BLaER1 treated with 17β-estradiol and CSF1 and Interleukin-3, amounts not matched to agents 10 nM and 100 nM (cell line): ENCODE results near the gene AIFM2.

ENCODE experiments used
- H3K27ac ChIP-seq, 11 experiments: shearing (Covaris generic); formaldehyde crosslinking; 2 replicates each; pipeline ENCODE4 v1.8.1; 2022
- H3K27me3 ChIP-seq, 11 experiments: shearing (Covaris generic); formaldehyde crosslinking; 2 replicates each; pipeline ENCODE4 v1.8.1; 2022
- H3K36me3 ChIP-seq, 11 experiments: shearing (Covaris generic); formaldehyde crosslinking; 2 replicates each; pipeline ENCODE4 v1.8.1; 2022
- H3K4me1 ChIP-seq, 10 experiments: shearing (Covaris generic); formaldehyde crosslinking; 2 replicates each; pipeline ENCODE4 v1.8.1; 2022
- H3K4me2 ChIP-seq, 11 experiments: shearing (Covaris generic); formaldehyde crosslinking; 2 replicates each; pipeline ENCODE4 v1.8.1; 2022
- H3K4me3 ChIP-seq, 10 experiments: shearing (Covaris generic); formaldehyde crosslinking; 2 replicates each; pipeline ENCODE4 v1.8.1; 2022
- H3K9ac ChIP-seq, 11 experiments: shearing (Covaris generic); formaldehyde crosslinking; 2 replicates each; pipeline ENCODE4 v1.8.1; 2022
- H3K9me3 ChIP-seq, 11 experiments: shearing (Covaris generic); formaldehyde crosslinking; replicated peaks in 1 of 11; 2 replicates each; pipeline ENCODE4 v1.8.1; 2022
- H4K20me1 ChIP-seq, 11 experiments: shearing (Covaris generic); formaldehyde crosslinking; 2 replicates each; pipeline ENCODE4 v1.8.1; 2022
- Cebpa-rat ChIP-seq, 11 experiments: shearing (Covaris generic); IDR thresholded peaks; 2 replicates each; pipeline ENCODE4 v1.8.1; 2022

Gene AIFM2

GRCh38 chr10:70135046-70135445, 2.4 kb upstream of the AIFM2 start:
- Histone ChIP-seq H3K4me1 (peaks cover 26 to 46% (median 34%) of the 10 kb centered on the region in 10 experiments), H3K9ac (no peak overlapping the region), H4K20me1 (no peaks in the 10 kb centered on the region; a peak in 1 of 22 replicates), H3K9me3 (no peaks in the 10 kb centered on the region), H3K36me3 (peaks cover 0 to 25% (median 14%) of the 10 kb centered on the region in 11 experiments; a peak in 15 of 22 replicates), H3K27me3 (peaks cover 0 to 29% (median 25%) of the 10 kb centered on the region in 11 experiments; a peak in 17 of 22 replicates), H3K4me3 (no peak overlapping the region), H3K4me2 (no peak overlapping the region), H3K27ac (no peak overlapping the region)
- TF ChIP-seq Cebpa-rat (IDR thresholded peaks at IDR 0.05), result no peak

DNA sequence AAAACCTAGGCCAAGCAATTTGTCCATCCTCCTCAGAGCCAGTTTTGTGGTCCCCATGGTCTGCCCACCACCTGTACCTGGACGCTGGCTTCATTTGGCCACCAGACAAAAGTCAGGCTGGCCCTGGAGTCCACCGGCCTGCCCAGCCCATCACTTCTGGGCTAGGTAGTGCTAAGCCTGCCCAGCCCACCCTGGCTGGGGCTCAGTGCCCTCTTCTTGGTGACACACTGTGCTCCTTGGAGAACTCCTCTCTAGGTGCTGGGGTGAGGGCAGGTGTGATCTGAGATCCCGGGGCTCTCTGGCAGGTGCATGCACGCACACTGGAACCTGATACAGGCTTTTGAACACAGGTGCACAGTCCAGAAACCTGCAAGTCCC, 1.1 kb downstream of the AIFM2 start:
- H4K20me1 ChIP-seq, result peaks cover 0 to 19% (median 0%) of the 10 kb centered on the region in 11 experiments; a peak in 4 of 22 replicates
- peaks cover 28 to 50% (median 38%) of the 10 kb centered on the region in 10 experiments for H3K4me1 ChIP-seq
- H3K9me3 ChIP-seq, result no peaks in the 10 kb centered on the region
- peak overlapping the region; percentile 63 to 79 (median 70) for H3K4me3 ChIP-seq
- peak overlapping the region; percentile 74 to 88 (median 83); a peak in 21 of 22 replicates for H3K9ac ChIP-seq
- peak overlapping the region in 8 of 11 experiments; percentile 7 to 90 (median 82); a peak in 14 of 22 replicates for H3K27ac ChIP-seq
- peaks cover 0 to 29% (median 25%) of the 10 kb centered on the region in 11 experiments; a peak in 17 of 22 replicates for H3K27me3 ChIP-seq
- peak overlapping the region; percentile 90 to 99 (median 97) for H3K4me2 ChIP-seq
- H3K36me3 ChIP-seq, result peaks cover 0 to 14% (median 0%) of the 10 kb centered on the region in 11 experiments; a peak in 2 of 22 replicates
- TF ChIP-seq Cebpa-rat (IDR thresholded peaks at IDR 0.05), result no peak

DNA sequence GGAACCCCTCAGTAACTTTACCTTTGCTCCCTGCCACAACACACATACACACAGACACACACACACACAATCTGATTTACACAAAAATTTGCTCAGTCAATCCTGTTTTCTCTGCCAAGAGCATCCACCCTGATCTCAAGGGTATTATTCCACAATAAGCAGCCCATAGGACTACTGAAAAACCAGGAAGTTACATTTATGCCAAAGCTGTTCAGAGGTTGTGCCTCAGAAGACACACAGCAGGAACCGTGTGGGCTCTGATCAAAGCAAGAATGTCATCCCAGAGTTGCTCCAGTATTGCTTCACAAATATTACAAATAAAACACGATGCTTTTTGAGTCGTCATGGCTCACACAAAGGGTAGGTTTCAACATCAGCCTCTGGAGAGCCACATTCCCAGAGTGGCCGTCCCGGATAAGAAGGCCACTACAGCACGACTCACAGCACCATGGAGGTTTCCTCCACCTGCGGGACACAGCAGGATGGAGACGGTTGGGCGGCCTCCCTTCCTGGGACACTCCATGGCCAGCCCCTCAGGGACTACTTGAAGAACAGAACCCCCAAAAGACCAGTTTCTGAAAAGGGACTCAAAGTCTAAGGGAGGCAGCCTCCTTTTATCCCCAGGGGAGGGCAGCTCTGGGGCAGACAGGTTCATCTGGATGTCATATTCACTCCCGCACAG, 1.6 kb downstream of the AIFM2 start:
- peak overlapping the region in 9 of 10 experiments; percentile 66 to 79 (median 70); a peak in 14 of 20 replicates for H3K4me3 ChIP-seq

GRCh38 chr10:70126700-70127395, 5.8 kb downstream of the AIFM2 start:
- Histone ChIP-seq H3K9ac (0 out of 22 replicates have a peak overlapping the region, but pooled peaks of 1 of the 11 experiments have one; percentile 65), H3K9me3 (peaks cover 0 to 11% (median 0%) of the 10 kb centered on the region in 11 experiments; a peak in 3 of 22 replicates), H3K4me3 (no peak overlapping the region), H3K27ac (peak overlapping the region in 7 of 11 experiments; percentile 36 to 71 (median 50); a peak in 12 of 22 replicates), H3K4me1 (peaks cover 30 to 63% (median 50%) of the 10 kb centered on the region in 10 experiments), H3K27me3 (peaks cover 0 to 10% (median 7%) of the 10 kb centered on the region in 11 experiments; a peak in 15 of 22 replicates), H3K36me3 (peaks cover 0 to 35% (median 9%) of the 10 kb centered on the region in 11 experiments; a peak in 13 of 22 replicates), H4K20me1 (peaks cover 0 to 25% (median 0%) of the 10 kb centered on the region in 11 experiments; a peak in 5 of 22 replicates), H3K4me2 (peak overlapping the region; percentile 41 to 89 (median 72))
- no peak for TF ChIP-seq Cebpa-rat (IDR thresholded peaks at IDR 0.05)

More for the DNA sequence above, 1.6 kb downstream of the AIFM2 start:
- peak in 6 of 11 experiments; percentile 8 to 76 (median 45); a peak in 7 of 22 replicates for TF ChIP-seq Cebpa-rat (IDR thresholded peaks at IDR 0.05)
- peak overlapping the region; percentile 90 to 99 (median 97) for H3K4me2 ChIP-seq
- peaks cover 0 to 19% (median 0%) of the 10 kb centered on the region in 11 experiments; a peak in 4 of 22 replicates for H4K20me1 ChIP-seq
- H3K36me3 ChIP-seq, result peaks cover 0 to 14% (median 0%) of the 10 kb centered on the region in 11 experiments; a peak in 2 of 22 replicates
- H3K9me3 ChIP-seq, result no peaks in the 10 kb centered on the region
- peaks cover 0 to 29% (median 25%) of the 10 kb centered on the region in 11 experiments; a peak in 17 of 22 replicates for H3K27me3 ChIP-seq
- H3K4me1 ChIP-seq, result peaks cover 34 to 55% (median 43%) of the 10 kb centered on the region in 10 experiments
- peak overlapping the region in 9 of 11 experiments; percentile 74 to 88 (median 83); a peak in 14 of 22 replicates for H3K9ac ChIP-seq
- peak overlapping the region in 8 of 11 experiments; percentile 3 to 90 (median 78); a peak in 16 of 22 replicates for H3K27ac ChIP-seq

GRCh38 chr10:70125918-70126552, 6.6 kb downstream of the AIFM2 start:
- H3K27me3 ChIP-seq, result peaks cover 0 to 1% (median 0%) of the 10 kb centered on the region in 11 experiments; a peak in 3 of 22 replicates
- peak overlapping the region in 8 of 11 experiments; percentile 39 to 71 (median 50); a peak in 14 of 22 replicates for H3K27ac ChIP-seq
- H3K4me3 ChIP-seq, result peak overlapping the region in 1 of 10 experiments; percentile 25; a peak in 1 of 20 replicates
- H3K4me2 ChIP-seq, result peak overlapping the region; percentile 41 to 89 (median 72)
- H3K9me3 ChIP-seq, result peaks cover 0 to 11% (median 0%) of the 10 kb centered on the region in 11 experiments; a peak in 3 of 22 replicates
- peaks cover 0 to 40% (median 11%) of the 10 kb centered on the region in 11 experiments; a peak in 15 of 22 replicates for H3K36me3 ChIP-seq
- peak overlapping the region in 7 of 11 experiments; percentile 4 to 65 (median 41); a peak in 11 of 22 replicates for H3K9ac ChIP-seq
- TF ChIP-seq Cebpa-rat (IDR thresholded peaks at IDR 0.05), result no peak
- H3K4me1 ChIP-seq, result peaks cover 22 to 55% (median 42%) of the 10 kb centered on the region in 10 experiments
- H4K20me1 ChIP-seq, result peaks cover 0 to 25% (median 0%) of the 10 kb centered on the region in 11 experiments; a peak in 5 of 22 replicates

DNA sequence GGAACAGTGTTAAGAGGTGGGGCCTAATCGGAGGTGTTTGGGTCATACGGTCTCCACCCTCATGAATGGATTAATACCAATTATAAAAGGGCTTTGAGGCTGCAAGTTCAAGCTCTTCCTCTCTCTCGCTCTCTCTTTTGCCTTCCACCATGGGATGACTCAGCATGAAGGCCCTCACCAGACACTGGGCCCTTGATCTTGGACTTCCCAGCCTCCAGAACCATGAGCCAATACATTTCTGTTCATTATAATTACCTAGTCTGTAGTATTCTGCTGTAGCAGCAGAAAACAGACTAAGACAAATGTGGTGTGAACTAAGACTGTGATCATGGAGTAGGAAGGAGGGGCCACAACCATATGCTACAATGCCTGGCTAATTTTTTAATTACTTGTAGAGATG, 7.7 kb downstream of the AIFM2 start:
- Histone ChIP-seq H3K4me3 (no peak overlapping the region), H3K36me3 (peaks cover 0 to 52% (median 20%) of the 10 kb centered on the region in 11 experiments; a peak in 18 of 22 replicates), H4K20me1 (peaks cover 0 to 25% (median 0%) of the 10 kb centered on the region in 11 experiments; a peak in 5 of 22 replicates), H3K4me2 (peak overlapping the region in 2 of 11 experiments; percentile 13 to 19; a peak in 1 of 22 replicates), H3K9ac (no peak overlapping the region), H3K9me3 (peaks cover 0 to 11% (median 0%) of the 10 kb centered on the region in 11 experiments; a peak in 3 of 22 replicates), H3K4me1 (peaks cover 14 to 45% (median 33%) of the 10 kb centered on the region in 10 experiments), H3K27ac (peak overlapping the region in 2 of 11 experiments; percentile 32 to 71; a peak in 2 of 22 replicates), H3K27me3 (no peaks in the 10 kb centered on the region)
- TF ChIP-seq Cebpa-rat (IDR thresholded peaks at IDR 0.05), result no peak

GRCh38 chr10:70124415-70124814, 8.2 kb downstream of the AIFM2 start:
- no peak overlapping the region for H3K4me3 ChIP-seq
- peaks cover 0 to 25% (median 0%) of the 10 kb centered on the region in 11 experiments; a peak in 5 of 22 replicates for H4K20me1 ChIP-seq
- H3K27me3 ChIP-seq, result no peaks in the 10 kb centered on the region
- H3K4me1 ChIP-seq, result peaks cover 14 to 45% (median 33%) of the 10 kb centered on the region in 10 experiments
- 0 out of 22 replicates have a peak overlapping the region, but pooled peaks of 1 of the 11 experiments have one; percentile 13 for H3K4me2 ChIP-seq
- no peak for TF ChIP-seq Cebpa-rat (IDR thresholded peaks at IDR 0.05)
- peaks cover 0 to 57% (median 25%) of the 10 kb centered on the region in 11 experiments; a peak in 18 of 22 replicates for H3K36me3 ChIP-seq
- H3K9ac ChIP-seq, result no peak overlapping the region
- H3K9me3 ChIP-seq, result peaks cover 0 to 11% (median 0%) of the 10 kb centered on the region in 11 experiments; a peak in 3 of 22 replicates
- H3K27ac ChIP-seq, result peak overlapping the region in 1 of 11 experiments; percentile 71; a peak in 2 of 22 replicates
